Dedifferentiated amniotic fluid mesenchymal stem cell (primary cell): ENCODE data around the gene ITGB5.
"Not testable (repeated sequence)": the region's sequence is repeated elsewhere in the genome, so short reads cannot be mapped to it uniquely, and the experiment has no call there.

ENCODE experiments used
- DNase-seq: peaks from one replicate; pipeline ENCODE4 v3.0.0-alpha.2; 2016; ENCODE audit errors: extremely low spot score

ITGB5 gene

DNA sequence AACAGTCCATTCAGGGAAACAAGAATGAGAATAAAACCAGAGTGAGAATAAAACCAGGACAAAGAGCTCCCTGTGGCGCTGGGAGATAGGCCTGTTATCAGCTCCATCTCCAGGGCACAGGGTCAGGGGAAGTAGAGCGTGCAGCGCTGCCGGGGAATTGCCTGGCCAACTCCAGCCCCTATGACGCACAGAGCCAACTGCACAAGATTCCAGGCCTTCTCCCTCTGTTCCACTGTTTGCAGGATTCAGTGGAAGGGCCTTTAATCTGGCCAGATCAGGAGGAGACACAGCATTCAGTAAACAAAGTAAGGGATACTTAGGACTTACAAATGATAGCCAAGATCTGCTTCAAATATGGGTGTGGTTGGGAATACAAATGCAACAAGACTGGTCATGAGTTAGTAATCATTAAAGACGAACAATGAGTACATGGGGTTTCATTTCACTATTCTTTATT, 49.4 kb downstream of the ITGB5 start:
- peak; percentile 42 for DNase-seq

DNA sequence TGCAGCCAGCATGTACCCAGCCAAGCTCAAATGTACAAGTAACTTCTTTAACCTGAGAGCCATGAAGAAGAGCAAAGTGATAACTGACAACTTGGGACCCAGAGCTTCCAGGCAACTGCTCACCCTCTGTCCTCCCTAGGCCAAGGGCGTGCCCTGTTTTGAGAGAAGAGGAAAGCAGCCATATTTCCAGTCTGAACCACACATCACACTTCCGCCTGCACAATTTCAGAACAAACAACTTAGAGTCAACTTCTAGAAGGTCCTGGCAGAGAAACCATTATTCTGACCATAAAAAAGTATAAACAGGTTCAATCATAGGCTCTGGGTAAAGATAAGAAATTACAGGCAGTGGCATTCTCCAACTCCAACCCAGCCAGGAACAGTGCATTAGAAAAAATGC, 50.1 kb downstream of the ITGB5 start:
- DNase-seq = no peak

DNA sequence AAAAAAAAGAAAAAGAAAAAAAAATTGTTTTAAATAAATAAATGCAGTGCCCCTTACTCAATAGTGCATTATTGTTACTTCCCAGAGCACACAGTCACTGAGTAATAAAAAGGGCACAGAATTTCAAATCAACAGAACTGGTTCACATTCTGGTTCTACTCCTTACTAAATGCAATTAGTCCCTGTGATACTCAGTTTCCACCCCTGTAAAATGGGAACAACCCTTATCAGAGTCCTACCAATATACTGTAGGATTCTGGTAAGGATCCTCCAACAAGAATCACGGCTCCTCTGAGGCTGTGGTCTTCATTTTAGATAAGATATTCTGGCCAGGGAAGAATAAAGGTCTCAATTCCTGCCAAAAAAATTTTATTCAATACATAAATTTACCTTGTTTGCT, 50.7 kb downstream of the ITGB5 start:
- no peak for DNase-seq

DNA sequence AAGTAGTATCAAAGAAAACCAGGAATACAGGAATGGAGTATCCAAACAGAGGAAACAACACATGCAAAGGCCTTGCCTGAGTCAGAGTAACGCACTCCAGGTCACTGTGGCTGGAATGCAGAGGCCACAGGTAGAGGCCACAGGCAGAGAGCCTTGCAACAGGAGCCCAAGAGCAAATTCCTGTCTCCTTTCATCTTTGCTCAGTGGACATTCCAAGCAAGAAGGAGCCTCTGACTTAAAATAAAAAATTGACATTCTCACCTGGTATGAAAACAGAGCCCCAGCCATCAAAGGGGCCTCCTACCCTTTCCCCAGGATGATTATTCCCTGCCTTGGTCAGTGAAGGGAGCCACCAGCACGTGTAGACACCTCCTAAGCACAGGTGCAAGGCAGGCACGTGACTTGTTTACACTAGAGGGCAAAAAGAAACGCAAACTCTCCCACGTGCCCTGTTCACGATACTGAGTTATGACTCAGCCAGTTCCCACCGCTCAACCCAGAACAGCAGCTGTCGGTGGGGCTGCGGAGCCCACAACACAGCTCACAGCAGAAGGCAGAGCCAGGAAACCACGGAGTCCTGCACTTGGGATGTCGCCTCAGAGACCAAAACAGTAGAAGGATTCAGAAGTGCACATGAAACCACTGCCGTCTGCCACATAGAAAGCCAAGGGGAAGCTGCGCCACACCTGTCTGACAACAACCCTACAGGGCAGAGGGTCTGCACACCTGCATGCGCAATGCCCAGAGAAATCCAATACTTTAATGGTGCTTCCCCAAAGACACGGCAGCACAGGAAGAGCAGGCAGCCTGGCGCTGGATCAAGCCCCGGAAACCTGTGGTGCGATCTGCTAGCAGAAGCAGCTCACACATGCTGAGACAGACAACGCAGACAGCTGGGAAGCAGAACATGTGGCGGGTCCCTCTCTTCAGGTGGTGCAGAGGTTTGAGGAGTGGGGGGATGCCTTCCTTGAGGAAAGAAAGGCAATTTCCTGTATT, 52.1 kb downstream of the ITGB5 start:
- DNase-seq = peak; percentile 45

DNA sequence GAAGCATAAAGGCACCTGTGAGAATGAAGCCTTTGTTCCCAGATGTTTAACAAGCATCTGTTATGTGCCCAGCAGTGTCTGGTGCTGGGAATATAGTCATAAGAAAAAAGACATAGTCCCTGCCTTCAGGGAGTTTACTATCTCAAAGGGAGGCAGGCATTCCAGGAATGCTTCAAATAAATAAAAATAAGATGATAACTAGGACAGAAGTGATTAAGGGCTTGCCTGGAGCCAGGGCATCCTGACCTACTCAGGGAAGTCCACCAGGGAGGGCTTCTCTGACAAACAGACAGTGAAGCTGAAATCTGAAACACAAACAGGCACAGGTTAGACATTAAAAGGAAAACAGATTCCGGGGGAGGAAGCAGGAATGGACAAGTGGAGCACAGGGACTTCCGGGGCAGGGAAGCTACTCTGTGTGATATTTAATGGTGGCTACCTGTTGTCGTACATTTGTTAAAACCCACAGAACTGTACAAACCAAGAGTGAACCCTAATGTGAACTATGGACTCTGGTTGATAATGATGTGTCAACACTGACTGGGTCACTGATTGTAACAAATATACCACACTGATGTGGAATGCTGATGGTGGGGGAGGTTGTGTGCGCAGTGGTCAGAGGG, 53.3 kb downstream of the ITGB5 start:
- no peak for DNase-seq

DNA sequence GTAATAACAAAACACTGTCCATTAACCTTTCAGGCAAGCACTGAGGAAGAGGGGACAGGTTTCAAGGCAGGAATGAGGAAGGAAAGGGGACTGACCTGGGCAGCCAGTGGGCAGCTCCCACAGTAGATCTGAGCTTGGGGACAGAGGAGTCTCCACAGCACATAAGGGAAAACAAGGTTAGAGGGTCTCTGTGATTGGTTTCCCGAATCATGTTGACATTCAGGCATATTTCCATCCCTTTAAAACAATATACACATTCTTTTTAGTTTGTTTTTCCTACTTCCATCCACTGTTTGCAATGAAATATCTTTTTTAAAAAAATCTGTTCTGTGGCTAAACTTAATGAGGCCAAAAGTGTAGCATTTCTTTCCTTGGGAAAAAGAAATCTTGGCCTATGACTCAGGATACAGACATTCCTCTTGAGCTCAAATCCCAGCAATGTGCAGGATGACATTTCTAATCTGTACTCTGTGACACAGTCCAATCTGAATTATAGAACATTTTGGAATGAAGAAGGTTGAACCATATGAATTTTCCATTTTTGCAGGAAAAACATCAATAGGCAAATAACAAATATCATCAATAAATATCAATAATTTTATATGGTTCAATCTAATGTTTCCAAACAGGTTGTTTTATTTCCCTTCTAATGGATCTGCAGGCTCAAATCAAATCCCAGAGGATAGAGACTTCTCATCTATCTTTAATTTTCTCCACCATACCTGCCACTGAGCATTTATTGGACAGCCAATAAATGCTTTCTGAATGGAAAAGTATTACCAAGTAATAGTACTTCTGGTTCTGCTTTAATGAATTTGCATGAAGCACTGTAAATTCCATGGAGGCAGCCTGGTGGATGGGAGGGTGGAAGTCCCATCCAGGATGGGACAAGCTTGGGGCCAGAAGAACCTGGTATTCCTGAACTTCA, 54.1 kb downstream of the ITGB5 start:
- peak; percentile 93 for DNase-seq

DNA sequence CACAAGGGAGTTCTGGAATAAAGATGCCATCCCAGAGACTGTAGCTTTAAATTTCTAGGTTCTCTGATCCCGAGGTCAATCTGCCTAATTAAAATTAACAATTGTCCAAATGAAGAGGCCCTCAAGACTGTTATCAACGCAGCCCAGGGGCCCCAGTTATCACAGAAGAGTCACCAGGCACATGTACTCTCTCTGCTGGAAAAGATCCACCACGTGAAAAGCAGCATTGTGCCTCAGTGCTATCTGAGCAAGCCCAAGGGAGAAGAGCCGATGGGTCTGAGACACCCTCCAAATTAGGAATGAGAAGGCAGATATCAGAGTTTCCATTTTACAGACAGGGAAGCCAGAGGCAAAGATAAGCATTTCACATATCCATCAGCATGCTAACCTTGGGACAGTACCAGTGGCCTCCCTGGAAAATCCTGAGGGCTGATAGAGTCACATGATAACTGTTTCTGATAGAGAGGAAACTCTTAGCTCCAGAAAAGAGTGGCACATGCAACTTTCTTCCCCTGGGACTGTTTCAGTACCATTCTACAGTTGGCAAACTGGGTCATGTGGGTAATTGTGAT, 55.5 kb downstream of the ITGB5 start:
- DNase-seq = no peak

DNA sequence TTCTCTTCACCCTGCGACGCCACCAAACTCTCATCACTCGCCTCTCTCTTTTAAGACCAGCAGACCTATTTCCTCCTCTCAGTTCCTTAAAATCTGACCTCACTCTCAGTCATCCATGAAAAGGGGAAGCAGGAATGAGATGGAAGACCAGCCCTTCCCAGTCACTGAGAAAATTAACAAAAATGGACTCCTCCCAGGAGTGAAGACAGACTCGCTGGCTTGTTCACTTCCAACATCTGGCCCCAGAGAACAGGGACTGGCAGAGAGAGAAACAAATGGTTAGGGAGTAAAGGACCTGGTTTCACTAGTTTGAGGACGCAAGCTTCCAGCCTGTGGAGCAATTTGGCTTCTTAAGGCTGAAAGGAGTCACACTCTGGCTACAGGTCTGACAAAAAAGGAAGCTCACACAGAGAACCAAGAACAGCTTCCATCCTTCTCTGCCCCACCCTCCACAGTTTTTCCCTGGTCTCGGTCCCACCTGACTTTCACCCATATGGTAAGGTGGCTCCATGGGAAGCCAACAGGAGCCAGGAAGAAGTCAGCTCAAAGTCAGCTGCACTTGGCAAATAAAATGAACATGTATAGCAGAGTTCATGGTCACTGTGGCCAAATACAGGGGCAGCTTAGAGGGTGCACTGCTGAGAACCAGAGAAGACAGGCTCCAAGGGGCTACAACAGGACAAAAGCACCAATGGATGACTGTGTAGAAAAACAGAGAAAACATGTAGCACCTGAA, 57.2 kb downstream of the ITGB5 start:
- no peak for DNase-seq

DNA sequence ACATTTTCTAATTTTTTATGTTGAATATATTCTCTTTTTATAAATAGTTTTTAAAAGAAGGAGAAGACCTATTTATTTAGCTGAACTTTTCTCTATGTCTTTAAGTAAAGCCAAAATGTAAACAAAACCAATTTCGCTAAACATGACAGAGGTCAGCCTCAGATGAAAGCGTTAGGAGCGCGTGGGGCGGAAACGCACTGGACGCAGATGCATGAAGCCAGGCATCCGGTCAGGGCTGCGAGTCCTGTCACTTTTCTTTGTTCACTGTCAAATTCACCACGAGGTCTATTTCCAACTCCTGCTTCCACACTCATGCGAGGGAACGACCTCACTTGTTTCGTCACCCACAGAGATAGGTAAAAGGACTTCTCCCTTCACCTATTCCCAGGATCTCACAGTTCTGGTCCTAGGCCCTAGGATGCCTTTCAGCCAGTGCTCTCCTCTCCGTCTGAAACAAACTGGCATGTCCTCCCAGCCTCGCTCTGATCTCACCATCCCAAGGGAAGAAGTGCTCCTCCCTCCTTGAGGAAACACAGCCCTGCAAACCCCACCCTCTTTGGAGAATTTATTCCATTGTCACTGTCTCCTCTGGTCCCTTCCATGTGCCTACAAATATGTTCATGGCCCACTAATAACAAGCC, 57.9 kb downstream of the ITGB5 start:
- no peak for DNase-seq

DNA sequence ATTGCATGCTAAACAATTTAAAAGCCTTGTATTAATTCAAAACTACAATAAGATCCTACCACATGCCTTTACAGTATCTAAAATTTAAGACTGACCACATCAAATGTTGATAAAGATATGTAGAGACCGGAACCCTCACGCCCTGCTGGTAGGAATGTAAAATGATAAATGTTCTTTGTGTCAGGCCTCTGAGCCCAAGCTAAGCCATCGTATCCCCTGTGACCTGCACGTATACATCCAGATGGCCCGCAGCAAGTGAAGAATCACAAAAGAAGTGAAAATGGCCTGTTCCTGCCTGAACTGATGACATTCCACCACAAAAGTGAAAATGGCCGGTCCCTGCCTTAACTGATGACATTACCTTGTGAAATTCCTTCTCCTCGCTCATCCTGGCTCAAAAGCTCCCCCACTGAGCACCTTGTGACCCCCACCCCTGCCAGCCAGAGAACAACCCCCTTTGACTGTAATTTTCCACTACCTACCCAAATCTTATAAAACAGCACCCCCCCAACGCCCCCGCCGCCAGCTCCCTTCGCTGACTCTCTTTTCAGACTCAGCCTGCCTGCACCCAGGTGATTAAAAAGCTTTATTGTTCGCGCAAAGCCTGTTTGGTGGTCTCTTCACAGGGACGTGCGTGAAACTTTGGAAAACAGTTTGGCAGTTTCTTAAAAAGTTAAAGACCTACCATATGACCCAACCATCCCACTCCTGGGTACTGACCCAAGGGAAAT, 59.5 kb downstream of the ITGB5 start:
- not testable (repeated sequence) for DNase-seq

DNA sequence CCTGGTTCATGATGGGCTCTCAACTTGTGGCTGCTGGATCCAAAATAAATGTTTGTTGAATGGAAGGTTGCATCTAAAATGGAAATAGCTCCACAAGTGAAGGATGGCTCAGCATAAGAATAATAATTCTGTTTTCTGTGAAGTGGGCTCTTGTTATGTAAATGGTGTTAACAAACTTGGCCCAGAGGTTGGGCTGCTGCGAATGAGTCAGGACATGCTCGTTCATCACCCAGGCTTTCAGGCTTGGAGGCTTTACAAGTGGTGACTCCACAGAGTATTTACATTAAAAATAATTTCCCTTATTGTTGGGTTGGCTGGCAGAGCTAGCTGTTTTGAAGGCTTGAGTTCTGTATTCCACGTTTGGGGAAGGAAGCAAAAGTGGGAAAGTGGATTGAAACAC, 60.5 kb downstream of the ITGB5 start:
- peak; percentile 74 for DNase-seq

DNA sequence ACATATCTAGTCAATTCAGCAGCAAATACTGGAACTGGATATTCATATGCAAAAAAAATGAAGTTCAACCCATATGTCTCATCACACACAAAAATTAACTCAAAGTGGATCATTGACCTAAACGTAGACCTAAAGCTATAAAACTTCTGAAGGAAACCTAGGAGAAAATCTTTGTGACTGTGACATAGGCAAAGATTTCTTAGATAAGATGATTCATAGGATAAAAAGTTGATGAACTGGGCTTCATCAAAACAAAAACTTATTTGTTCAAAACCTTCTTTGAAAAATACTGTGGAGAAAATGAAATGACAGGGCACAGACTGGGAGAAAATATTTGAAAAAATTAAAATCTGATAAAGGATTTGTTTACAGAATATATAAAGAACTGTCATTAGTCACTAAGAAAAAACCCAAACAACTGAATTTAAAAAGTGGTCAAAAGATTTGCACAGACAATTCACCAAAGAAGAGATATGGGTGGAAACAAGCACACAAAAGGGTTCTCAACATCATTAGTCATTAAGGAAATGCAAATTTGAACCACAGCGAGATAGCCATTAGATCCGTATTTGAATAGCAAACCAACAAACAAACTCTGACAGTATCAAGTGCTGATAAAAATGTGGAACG, 62.8 kb downstream of the ITGB5 start:
- DNase-seq = no peak

DNA sequence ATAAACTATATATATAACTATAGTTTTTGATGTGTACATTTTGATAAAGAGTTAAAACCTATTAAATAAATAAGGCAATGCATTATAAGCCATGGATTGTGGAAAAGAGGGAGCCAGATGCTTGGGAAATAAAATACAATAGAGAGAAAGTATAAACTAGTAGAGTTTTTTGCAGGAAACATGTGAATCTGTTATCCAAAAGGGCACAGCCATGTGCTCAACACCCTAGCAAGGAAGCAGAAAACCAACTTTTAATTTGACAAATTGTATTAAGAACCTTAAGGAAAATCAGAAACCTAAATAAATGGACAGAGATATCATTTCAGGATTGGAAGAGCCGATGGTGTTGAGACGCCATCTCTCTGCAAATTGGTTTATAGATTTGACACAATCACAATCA, 63.5 kb downstream of the ITGB5 start:
- no peak for DNase-seq

DNA sequence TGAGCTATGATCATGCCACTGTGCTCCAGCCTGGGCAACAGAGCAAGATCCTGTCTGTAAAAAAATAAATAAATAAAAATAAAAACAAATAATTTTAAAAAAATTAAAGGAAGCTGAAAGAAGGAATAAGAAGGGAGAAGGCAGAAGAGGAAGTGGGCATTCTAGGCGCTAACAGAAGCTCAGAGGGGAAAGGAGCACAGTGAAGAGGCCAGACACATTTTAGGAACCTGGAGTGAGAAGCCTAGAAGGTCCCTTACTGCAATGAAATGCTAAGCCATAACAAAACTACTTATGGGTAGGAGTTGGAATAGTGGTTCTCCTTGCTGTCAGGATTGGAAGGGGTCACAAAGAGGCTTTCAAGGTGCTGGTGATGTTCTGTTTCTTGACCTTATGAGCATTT, 64.0 kb downstream of the ITGB5 start:
- no peak for DNase-seq

DNA sequence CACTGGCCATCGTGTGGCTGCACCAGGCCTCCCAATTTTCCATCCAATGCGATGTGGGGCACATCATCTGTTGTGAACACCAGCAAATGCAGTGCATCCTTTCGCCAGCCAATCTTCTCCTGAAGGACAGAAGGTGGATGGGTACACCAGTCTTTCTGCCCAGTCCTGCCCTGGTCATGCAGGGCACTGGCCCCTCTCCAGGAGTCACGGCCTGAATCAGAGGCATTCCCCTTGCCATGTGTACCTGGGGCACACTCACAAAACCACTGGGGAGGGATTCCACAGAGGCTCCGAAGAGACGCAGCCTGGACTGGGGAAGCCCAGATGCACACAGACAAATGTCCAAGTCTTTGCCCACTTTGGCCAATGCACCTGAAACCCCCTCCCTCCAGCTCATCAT, 65.8 kb downstream of the ITGB5 start:
- no peak for DNase-seq

DNA sequence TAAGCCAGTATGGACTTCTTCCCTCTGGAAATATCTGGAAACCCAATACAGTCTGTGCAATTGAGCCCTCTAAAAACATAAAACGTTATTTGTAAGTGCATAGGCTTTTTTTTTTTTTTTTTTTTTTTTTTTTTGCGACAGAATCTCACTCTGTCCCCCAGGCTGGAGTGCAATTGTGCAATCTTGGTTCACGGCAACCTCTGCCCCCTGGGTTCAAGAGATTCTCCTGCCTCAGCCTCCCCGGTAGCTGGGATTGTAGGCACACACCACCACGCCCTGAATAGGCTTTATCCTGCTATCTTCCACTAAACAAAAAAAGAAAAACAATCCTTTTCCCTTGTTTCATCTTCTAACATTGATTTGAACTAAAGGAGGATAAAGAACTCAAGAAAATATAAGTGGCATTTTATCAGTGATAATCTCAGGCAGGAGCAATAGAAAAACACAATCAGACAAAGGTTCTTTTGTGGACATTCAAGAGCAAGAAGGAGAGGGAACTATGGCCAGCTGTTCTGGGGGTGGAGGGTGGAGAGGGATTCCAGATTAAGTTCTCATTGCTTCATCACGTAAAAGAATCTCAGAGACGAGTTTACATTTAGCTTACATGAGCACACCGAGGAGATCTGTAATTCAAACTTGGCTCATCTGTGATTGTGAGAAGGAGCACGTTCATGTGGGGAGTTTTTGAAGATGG, 68.6 kb downstream of the ITGB5 start:
- DNase-seq = peak; percentile 67

DNA sequence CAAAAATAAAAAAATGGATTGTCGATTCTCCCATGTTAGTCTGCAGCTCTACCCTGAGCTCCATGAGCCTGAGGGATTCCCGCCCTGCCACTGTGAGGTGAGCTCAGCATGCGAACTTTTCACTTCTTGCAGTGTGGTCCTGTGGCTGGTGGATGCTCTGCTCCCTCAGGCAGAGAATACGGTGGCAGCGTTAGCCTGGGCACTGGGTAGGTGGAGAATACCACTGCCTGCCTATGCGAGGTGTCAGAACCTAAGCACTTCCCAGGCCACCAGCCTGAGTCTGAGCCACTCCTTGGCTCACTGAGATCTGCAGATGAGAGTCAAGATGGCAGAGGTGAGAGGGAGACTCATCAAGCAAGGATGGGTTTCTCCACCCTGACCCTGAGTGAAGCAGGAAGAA, 70.1 kb downstream of the ITGB5 start:
- DNase-seq = no peak

DNA sequence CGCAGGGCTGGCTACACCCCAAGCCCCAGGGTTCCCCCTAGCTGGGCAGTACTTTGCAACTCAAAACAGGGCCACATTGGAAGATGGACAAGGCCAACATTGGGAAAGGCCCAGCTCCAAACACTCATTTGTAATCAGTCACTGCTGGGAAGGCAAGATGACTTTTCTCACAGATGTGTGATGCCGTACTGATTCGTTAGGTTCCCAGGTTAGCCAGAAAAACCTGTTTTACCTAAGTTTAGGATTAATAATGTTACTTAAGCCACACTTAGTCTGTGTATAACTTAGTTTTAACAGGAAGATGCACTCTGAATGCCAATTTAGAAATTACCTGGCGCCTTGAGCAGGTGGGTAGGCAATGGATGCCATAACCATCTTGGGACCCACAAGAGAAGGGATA, 71.0 kb downstream of the ITGB5 start:
- DNase-seq = no peak

DNA sequence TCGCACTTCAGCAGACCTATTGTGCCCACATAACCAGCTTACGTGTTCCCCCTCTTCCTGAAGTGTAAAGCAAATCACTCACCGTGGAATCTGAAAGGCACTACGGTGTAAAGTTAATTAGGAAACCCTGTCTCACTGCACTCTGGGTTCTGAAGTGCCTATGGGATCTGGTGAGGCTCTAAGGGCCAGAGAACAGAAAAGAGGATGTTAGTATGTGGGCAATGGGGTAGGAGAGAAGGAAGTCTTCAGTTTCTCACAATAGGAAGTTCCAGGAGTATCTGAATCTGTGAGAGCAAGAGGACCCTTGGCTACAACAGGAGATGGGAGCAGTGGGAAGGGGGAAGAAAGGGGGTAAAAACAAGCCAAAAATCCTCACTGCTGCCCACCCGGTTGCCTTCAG, 71.4 kb downstream of the ITGB5 start:
- no peak for DNase-seq
